Raji (cell line): Measurements from ENCODE around the gene HDAC4.

Experiments
- POLR2A ChIP-seq: IDR thresholded peaks from 2 replicates; pipeline ENCODE4 v1.6.1; 2011; ENCODE audit warnings: low read depth, low read length, control low read depth; ENCODE audit not compliant: insufficient read depth

Gene HDAC4

DNA sequence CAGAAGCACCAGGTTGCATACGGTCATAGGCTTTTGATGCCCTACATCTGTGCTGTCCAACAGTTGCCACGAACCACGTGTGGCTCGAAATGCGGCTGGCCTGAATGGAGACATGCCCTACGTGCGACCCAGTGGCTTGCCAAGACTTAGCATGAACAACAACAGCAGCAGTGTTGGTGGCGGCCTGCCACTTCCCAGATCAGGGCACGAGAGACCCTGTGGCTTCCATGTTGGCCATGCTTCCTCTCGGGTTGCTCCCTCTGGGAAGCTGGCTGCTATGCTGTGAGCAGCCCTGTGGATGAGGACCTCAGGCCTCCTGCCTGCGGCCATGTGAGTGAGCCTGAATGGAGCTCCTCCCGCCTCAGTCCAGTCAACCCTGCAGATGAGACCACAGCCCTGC lies 212.3 kb downstream of the HDAC4 start:
- no peak for TF ChIP-seq POLR2A

DNA sequence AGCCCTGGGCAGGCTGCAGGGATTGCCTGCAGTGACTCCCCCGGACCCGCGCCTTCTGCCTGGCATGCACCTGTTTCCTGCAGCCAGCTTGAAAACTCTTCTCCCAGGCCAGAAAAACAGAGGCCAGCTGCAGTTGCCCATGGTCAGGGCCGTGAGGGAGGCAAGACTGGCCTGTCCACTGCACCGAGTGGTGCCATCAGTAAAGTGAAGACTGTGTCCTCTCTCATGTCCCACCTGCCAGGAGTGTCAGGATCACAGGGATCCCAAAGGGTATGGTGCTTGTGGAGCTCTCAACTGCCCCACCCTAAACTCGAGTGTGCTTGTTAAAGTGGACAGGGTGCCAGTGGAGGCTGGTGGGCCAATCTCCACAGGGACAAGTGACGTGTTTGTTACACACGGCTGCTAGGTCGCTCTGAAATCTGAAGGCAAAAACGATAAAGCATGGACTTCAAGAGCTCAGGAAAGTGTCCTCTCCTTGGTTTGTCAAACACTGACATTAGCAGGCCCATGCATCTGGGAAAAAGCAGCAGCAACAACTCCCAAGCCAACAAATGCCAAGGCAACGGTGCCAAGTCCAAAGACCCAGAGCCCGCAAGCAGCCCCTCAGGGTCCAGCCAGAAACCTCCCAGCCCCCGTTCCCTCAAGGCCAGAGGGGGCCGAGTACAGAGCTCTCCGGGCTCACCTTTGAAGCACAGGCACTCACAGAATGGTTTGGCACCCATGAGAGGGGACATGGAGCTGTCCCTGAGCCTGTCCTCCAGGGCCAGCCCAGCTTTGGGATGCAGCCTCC lies 213.2 kb downstream of the HDAC4 start:
- TF ChIP-seq POLR2A = no peak

DNA sequence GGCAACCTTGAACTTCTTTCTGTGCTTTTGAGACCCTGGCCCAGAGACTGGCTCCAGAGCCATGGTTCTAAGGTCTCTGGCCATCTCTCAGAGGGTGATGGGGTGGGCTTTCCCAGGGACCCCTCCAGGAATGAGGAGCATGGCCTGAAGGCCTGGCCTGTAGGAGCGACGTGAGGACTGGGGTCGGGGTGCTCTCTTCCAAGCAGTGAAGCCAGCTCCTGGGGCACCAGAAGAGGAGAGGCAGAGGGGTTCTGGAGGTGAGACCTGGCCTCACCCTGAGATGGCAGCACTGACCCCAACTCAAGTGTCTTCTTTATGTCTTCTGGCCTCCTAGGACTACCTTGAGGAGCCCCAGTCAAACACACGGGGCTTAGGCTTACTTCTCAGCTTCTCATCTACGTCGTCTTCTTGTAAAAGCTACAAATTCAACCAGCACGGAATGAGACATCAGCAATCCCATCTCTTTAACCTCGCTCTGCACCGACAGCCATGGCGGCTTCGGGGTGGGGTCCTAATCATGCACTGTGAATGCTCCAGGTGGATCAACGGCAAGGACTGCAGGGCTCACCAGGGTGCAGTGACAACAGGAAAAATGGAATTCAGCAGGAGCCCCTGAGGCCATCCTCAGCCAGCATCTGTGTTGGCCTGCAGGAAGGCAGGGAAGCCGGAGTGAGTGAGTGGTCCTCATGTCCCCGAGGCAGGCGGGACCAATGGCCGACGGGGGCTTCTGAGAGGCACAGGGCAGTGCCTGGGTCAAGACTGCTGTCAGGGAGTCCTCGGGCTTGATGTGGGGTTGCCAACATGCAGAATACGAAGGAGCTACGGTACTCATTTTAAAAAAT lies 214.1 kb downstream of the HDAC4 start:
- TF ChIP-seq POLR2A = no peak

DNA sequence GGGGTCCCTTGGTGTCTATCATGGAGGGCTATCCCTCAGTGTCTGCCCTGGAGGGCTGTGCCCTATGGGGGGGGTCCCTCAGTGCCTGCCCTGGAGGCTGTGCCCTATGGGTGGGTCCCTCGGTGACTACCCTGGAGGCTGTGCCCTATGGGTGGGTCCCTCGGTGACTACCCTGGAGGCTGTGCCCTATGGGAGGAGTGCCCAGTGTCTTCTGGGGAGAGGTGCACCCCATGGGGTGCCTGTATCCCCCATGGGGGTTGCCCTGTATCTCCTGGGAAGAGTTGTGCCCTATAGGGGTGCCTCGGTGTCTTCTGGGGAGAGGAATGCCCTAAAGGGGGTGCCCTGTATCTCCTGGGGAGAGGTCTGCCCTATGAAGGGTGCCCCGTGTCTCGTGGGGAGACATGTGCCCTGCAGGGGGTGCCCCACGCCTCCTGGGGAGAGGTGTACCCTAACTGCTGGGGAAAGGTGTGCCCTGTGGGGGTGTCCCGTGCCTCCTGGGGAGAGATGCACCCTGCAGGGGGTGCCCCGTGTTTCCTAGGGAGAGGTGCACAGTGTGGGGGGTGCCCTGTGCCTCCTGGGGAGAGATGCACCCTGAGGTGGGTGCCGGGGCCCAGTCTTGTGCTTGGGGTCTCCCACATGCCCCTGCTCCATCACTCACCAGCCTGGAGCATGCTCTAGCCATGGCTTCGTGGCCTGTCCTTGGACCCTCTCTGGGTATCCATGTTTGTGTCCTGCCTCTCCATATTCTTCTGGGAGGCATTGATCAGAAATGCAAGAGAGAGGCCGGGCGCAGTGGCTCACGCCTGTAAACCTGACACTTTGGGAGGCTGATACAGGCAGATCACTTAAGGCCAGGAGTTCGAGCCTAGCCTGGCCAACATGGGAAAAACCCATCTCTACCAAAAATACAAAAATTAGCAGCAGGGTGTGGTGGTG lies 215.6 kb downstream of the HDAC4 start:
- TF ChIP-seq POLR2A = no peak

DNA sequence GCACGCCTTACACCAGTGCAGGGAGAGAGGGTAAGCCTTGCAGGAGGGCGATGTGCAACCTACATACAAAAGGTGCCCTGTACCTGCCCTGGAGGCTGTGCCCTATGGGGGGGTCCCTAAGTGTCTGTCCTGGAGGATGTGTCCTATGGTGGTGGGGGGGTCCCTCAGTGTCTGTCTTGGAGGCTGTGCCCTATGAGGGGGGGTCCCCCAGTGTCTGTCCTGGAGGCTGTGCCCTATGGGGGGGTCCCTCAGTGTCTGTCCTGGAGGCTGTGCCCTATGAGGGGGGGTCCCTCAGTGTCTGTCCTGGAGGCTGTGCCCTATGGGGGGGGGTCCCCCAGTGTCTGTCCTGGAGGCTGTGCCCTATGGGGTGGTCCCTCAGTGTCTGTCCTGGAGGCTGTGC lies 216.6 kb downstream of the HDAC4 start:
- no peak for TF ChIP-seq POLR2A

DNA sequence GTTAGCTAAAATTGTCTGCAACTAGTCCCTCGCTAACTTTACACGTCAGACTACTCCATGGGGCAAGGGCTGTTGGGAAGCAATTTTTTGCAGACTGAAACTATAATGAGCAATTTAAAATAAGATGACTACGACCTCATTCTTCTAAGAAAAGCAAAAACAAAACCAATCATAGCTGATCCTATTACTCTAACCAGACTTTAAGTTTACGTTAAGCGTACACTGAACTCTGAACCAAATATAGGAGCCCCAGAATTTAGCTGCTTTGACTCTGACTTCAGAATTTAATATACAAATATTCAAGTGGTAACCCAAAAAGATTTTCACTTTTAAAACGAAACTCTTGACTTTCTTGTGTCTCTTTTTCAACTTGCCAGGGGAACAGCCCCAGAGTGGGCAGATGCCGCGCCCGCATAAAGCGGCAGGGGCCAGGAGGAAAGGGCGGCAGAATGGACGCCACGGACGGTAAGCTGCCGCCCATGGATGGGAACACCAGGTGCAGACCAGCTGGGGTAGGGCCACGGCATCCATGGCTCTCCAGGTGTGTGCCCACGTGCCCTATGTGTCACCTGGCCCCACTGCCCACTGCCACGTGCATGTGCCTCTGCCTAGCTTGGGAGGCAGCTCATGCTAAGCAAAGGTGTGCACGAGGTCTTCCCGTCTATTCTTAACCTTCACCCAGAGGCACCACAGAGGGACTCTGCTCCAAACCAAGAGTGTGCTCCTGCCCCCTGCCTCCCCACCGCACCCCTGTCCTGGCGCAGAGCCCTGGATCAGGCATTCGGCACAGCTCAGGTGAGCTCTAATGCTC lies 217.6 kb downstream of the HDAC4 start:
- TF ChIP-seq POLR2A = no peak

DNA sequence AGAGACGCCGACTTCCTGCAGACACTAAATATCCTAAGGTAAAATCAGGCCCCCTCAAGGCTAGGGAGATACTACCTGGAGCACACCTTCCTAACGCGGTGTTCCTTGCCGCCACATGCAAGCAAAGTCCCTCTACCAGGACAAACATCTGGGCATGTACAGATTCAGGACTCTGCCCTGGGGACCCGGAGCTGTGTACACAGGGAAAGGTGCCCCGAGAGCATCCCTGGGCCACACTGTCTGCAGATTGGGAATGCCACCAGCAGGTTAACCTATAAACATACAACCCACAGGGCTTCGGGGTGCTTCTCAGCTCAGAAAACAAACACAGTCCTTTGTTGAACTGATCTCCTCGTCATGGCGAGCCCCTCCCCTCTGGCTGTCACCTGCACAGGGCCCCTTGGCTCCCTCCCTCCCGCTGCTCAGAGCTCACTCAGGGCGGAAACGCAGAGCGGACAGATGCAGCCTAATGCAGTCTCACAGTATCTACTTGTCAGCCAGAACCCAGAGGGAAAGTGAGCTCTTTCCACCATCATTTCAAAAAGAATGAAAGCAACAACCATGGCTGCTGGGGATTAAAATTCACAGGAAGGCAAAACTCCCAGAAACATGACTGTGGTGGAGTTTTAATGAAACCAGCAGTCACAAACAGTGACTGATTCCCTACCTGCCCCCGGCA lies 218.8 kb downstream of the HDAC4 start:
- no peak for TF ChIP-seq POLR2A

DNA sequence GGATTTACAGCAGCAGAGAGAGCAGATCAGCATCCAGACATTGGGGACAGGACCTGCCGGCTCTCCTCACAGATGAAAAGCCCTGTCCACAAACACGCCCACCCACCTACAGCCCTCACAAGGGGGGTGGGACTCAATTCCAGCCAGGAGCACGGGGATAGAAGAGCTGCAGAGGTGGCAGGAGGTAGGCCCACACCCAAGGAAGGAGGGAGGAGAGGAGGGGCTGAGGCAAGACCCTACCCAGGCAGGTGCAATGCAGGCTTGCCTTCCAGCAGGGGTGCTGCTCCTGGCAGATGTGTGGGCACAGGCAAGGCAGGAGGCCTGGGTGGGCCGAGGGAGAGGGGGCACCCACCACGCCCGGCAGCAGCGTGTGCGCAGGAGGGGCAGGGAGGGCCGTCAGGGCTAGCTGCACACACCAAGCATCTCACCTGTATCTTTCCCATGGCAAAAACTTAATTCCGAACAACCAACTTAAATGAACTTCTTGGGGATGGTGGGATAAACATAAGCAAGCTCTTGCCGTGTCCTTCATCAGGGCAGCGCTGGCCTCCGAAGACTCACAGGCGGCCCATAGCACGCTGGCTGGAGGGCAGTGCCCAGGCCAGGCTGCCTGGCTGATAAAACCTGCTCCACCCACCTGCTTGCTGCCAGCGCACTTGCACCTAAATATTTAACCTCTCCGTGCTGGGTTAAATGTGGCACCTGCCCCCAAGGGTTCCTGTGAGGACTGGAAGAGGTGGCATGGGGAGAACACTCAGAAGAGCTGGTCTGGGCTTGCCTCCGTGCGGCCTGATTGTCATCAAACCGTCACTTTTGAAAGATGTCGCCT lies 219.5 kb downstream of the HDAC4 start:
- no peak for TF ChIP-seq POLR2A

DNA sequence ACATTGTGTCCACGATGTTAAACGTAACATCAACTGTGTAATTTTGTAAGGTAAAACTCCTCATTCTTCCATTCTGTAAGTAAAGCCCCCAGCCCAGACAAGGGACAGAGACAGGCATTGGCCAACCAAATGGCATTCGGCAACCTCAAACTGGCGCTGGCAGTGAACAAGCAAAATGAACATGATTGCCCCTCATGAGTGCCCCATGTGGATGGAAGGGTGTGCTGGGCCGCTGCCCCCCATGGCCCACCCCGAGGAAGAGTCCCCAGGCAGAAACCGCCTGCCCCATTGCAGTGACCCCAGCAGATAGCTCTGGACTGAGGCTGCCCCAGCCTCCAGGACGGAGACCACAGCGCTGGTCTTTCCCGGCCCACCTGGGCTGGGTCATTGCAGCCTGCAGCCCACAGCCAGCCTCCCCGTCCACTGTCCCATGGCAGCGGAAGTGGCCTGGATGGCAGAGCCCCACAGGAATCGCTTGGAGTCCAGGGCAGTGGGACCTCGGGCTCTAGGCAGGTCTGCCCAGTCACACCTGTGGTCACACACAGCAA lies 220.2 kb downstream of the HDAC4 start:
- no peak for TF ChIP-seq POLR2A

DNA sequence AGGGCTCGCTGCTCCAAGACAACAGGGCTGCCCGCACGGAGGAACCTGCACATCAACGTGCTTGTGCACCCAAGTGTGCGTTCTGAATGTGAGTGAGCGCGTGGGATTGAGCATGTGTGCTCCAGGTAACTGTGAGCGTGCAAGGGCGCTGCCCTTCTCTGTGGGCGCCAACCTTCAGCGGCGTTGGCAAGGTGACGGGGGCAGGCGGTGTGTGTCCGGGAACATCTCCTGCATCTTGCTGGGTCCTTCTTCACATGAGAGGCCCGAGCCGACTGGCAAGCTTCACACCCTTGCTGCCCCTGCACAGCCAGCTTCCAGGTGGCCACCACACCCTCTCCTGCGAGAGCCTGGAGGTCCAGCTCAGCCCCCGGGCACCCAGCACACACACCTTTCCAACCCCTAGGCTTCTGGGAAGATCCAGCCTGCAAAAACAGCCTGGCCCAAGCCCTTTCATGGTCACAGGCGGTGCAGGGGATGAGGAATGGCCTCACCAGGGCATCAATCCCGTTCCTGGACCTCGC lies 220.9 kb downstream of the HDAC4 start:
- no peak for TF ChIP-seq POLR2A

DNA sequence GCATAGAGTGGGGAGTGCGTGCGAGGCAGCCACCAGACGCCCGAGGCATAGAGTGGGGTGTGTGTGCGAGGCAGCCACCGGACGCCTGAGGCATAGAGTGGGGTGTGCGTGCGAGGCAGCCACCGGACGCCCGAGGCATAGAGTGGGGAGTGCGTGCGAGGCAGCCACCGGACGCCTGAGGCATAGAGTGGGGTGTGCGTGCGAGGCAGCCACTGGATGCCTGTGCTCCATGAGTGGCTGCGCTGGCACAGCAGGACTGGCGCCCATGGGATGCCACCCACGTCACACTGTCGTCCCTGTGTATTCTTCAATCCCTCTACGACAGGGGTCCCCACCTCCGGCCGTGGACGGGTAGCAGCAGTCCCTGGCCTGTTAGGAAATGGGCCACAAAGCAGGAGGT lies 221.9 kb downstream of the HDAC4 start:
- TF ChIP-seq POLR2A = no peak

DNA sequence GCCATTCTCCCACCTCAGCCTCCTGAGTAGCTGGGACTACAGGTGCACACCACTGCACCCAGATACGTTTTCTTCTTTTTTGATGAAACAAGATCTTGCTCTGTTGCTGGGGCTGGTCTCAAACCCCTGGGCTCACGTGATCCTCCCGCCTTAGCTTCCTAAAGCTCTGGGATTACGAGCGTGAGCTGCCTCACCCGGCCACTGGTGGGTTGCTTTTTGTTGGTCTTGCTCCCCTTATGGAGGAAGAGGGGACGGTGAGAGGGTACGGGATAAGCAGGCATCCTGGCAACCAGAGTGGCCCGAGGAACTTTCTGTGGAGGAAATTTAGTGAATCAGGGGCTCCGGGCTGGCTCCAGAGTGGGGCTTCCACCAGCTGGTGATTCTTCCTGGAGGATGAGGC lies 222.3 kb downstream of the HDAC4 start:
- TF ChIP-seq POLR2A = no peak
